GM12892 (cell line): ENCODE results near the gene RP9.

Source experiments
- POLR2A ChIP-seq: IDR thresholded peaks from 2 replicates; pipeline ENCODE4 v1.6.1; 2011; ENCODE audit warnings: low read depth, low read length, control low read depth
- POLR2AphosphoS5 ChIP-seq: IDR thresholded peaks from 2 replicates; pipeline ENCODE4 v1.6.1; 2011; ENCODE audit warnings: low read depth, low read length, control low read depth
- TAF1 ChIP-seq: IDR thresholded peaks from 2 replicates; pipeline ENCODE4 v1.6.1; 2011; ENCODE audit warnings: low read depth, mild to moderate bottlenecking, control low read depth, low read length, borderline replicate concordance

DNA sequence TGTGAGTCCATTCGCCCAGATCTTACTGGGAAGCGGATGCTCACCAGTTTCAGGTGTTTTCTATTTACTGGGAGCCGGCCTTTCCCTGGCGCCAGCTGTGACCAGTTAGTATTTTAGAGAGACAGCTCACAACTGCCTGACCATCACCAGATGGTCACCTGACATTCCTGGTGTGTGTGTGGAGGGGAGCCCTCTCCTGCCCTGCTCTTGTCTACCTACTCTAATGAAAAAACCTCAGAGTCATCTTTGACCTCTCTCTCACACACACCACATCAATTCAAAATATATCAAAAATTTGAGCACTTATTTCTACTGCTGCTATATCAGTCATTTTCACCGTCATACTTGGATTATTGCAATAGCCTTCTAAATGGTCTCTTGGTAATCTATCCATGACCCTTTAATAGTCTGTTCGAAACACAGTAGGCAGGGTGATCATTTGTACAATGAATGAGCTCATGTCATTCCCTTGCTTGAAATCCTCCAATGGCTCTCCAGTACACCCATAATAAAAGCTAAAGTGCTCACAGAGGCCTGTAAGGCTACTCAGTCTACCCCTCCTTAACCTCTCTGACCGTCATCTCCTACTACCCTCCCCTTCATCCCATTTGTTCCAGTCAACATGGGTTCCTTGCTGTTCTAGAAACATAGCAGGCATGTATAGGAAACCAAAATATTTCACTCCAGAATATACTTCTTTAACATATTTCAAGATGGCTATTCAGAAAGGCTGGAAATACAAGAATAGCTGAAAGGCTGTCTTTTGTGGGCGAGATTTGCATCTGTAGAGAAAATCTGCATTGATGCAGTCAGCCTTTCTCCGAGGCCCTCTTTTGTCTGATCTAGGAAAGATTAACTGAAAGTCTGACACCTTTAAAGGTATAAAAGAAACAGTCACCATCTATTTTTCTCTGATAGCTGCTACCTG lies 29.2 kb downstream of the RP9 start:
- TF ChIP-seq POLR2A: no peak
- TF ChIP-seq POLR2AphosphoS5: no peak
- no peak for TF ChIP-seq TAF1
